K562 (cell line): ENCODE data around the gene PPM1F.
"Not testable (repeated sequence)": the region's sequence is repeated elsewhere in the genome, so short reads cannot be mapped to it uniquely, and the experiment has no call there.

ENCODE experiments used
- ATF2 ChIP-seq: sonication (generic); formaldehyde crosslinking; IDR thresholded peaks from 2 replicates; pipeline ENCODE4 v1.8.1; 2022; ENCODE audit warnings: missing genetic modification reagents
- CTCF ChIP-seq, 3 experiments: IDR thresholded peaks in 2 of 3; conservative IDR thresholded peaks in 1 of 3; 2 replicates each; pipeline ENCODE4 v1.5.1; 2011 to 2012; ENCODE audit warnings: low read length in 3 of 3, mild to moderate bottlenecking in 3 of 3, control low read depth in 2 of 3, improper control_type of control experiment in 1 of 3, inconsistent platforms in 1 of 3, low read depth in 1 of 3, mixed read lengths in 1 of 3, moderate library complexity in 1 of 3; ENCODE audit not compliant: insufficient read depth in 2 of 3
- FOXJ2 ChIP-seq: fragments of 200-800 bp; sonication (Bioruptor generic); IDR thresholded peaks from 2 replicates; pipeline ENCODE4 v1.6.1; 2016; ENCODE audit warnings: missing genetic modification characterization, missing compliant biosample characterization
- PATZ1 ChIP-seq: fragments of 250-450 bp; sonication (Bioruptor Pico); IDR thresholded peaks from 2 replicates; pipeline ENCODE4 v1.5.0; 2020; ENCODE audit warnings: mild to moderate bottlenecking, borderline replicate concordance
- SIN3A ChIP-seq, 2 experiments: fragments of 150-350 bp in 1 of 2; IDR thresholded peaks; 2 replicates each; pipeline ENCODE4 v1.6.1; 2011 to 2016; ENCODE audit warnings: borderline replicate concordance in 2 of 2, low read depth in 2 of 2, low read length in 2 of 2, mild to moderate bottlenecking in 2 of 2, moderate library complexity in 2 of 2; ENCODE audit not compliant: control insufficient read depth in 1 of 2
- USF2 ChIP-seq: sonication (generic); formaldehyde crosslinking; IDR thresholded peaks from 2 replicates; pipeline ENCODE4 v1.5.0; 2020; ENCODE audit warnings: missing genetic modification reagents

GRCh38 chr22:21914033-21914642, 38.5 kb downstream of the PPM1F start:
- TF ChIP-seq FOXJ2; SIN3A (IDR thresholded peaks at IDR 0.05; ENCODE audit: borderline replicate concordance in 2 of 2, control insufficient read depth in 1 of 2, low read depth in 2 of 2, low read length in 2 of 2); CTCF (IDR thresholded peaks at IDR 0.05 in 2 of 3, conservative IDR thresholded peaks at IDR 0.05 in 1 of 3; ENCODE audit: insufficient read depth in 2 of 3, low read depth in 1 of 3, low read length in 3 of 3); PATZ1: not testable (repeated sequence)
- 0 out of 2 replicates have a peak, but pooled peaks have one; percentile 37 for TF ChIP-seq USF2 (CRISPR knock-in tag)
- 0 out of 2 replicates have a peak, but pooled peaks have one; percentile 15 for TF ChIP-seq ATF2 (CRISPR knock-in tag)
